Stimulated activated CD4-positive, alpha-beta T cell treated with anti-CD3 and anti-CD28 coated beads, Interleukin-15, amount 100 ng/mL, for 1 hour (primary cell): ENCODE data around the gene RIN2.

Source experiments
- DNase-seq, 2 donors: peaks; one replicate each; pipeline ENCODE4 v3.0.0-alpha.2; 2020; ENCODE audit warnings: low read depth in 1 of 2, low spot score in 1 of 2

Gene RIN2

DNA sequence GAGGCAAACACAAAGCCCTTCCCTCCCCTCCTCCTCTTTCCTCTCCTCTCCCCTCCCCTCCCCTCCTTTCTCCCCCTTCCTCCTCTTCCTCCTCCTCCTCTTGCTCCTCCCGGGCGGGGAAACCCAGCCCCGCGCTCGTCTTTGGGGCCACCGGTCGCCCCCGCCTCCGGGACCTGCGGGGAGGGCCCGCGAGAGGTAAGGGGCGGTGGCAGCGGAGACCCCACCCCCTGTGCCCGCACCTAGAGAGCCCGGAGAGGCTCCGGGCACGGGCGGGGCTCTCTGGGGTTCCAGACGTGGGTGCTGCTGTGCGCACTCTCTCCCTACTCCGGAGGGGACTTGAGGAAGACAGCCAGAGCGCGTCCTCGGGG, at the start of gene RIN2:
RIN2 (plus strand) TSS at position 126 of the 368 bp plus-strand sequence. CDS start 131,344 bp downstream, outside the sequence.
- no peak for DNase-seq

GRCh38 chr20:19709635-19710335, 48.3 kb upstream of the RIN2 start:
- no peak for DNase-seq

DNA sequence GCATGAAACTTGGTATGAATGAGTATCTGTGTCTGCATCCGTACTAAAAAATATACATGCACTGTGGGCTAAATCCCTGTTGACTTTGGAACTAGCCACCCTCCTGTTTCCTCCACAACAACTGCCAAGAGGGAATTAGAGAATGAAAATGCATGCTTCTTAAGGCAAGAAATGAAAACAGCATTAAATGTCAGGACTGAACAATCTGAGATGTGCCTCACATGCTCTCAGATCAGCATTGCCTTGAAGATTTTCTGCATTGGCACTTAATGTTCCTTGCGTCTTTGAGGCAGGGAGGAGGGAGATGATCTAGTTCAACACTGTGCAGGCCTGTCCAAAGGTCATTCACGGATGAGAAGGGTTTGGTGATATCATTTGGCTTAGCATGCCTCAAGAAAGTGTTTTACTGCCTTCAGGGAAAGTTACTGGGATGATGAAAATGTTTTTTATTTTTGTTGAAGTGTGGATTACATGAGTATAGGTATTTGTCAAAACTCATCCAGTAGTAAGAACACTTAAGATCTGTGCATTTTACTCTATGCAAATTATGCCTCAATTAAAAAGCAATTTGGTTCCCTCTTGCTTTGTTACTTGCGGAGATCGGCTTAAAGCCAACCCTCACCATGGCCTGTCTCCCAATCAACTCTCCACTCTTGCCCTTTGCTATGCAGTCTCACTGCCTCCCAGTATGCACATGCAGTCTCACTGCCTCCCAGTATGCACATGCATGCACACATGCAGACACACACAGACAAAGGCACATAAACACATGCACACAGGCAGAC, 47.5 kb upstream of the RIN2 start:
- DNase-seq: no peak

DNA sequence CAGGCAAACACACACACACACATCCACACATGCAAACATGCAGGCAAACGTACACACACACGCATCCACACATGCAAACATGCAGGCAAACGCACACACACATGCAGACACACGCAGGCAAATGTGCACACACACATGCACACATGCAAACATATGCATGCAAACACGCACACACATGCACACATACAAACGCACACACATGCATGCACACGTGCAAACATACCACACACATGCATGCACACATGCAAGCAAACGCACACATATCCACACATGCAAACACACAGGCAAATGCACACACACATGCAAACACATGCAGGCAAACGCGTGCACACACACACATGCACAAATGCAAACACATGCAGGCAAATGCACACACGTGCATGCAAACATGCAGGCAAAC, 46.9 kb upstream of the RIN2 start:
- no peak for DNase-seq

GRCh38 chr20:19712721-19713260, 45.3 kb upstream of the RIN2 start:
- DNase-seq: no peak

DNA sequence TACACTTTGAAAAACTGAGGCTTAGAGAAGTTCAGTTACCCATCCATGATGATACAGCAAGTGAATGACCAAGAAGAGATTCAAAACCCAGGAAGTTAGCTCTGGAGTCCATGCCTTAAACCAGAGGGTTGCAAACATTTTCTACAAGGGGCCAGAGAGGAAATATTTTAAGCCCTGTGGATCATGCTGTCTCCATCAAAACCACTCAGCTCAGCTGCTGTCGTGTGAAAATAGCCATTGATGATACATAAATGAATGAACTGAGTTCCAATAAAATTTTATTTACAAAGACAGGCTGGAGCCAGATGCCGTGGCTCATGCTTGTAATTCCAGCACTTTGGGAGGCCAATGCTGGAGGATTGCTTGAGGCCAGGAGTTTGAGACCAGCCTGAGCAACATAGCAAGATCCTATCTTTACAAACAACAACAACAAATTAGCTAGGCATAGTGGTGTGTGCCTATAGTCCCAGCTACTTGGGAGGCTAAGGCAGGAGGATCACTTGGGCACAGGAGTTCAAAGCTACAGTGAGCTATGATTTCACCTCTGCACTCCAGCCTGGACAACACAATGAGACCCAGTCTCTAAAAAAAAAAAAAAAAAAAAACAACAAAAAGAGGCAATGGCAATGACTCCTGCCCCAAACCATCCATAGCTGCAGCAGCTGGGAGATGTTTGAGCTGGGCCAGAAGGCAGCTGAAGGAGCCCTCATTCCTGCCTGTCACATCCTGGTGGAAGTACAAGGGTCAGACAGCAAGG, 44.1 kb upstream of the RIN2 start:
- no peak for DNase-seq

DNA sequence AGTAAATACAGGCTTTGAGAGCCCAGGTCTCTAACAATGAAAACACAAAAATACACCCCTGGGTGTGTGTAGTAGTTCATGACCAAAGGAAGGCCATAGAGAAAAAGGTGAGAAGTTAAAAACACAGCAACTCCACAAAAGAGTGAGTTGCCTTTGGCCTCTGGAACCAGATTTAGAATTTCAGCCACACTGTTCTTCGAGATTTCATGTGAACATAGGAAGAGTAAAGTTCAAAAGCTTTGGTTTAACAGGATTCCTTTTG, 43.5 kb upstream of the RIN2 start:
- DNase-seq: no peak

GRCh38 chr20:19715986-19716385, 42.1 kb upstream of the RIN2 start:
- no peak for DNase-seq

DNA sequence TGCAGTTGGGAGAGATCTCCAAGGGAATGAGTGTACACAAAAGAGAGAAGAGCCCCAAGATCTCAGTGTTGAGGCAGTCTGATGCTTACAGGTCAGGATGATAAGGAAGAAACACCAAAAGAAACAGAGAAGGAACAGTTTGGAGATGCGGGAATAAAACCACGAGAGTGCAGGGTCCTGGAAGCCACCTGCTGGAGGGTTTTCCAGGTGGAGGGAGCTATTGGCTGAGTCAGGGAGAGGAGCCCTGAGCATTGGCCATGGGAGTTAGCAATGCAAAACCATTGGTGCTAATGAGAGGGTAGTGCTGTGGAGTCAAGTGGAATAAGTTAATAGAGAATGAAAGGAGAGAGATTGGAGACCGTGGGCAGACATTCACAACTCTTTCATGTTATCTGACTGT, 39.2 kb upstream of the RIN2 start:
- DNase-seq: no peak

GRCh38 chr20:19720991-19721390, 37.1 kb upstream of the RIN2 start:
- DNase-seq: no peak

GRCh38 chr20:19723051-19723450, 35.0 kb upstream of the RIN2 start:
- no peak for DNase-seq

DNA sequence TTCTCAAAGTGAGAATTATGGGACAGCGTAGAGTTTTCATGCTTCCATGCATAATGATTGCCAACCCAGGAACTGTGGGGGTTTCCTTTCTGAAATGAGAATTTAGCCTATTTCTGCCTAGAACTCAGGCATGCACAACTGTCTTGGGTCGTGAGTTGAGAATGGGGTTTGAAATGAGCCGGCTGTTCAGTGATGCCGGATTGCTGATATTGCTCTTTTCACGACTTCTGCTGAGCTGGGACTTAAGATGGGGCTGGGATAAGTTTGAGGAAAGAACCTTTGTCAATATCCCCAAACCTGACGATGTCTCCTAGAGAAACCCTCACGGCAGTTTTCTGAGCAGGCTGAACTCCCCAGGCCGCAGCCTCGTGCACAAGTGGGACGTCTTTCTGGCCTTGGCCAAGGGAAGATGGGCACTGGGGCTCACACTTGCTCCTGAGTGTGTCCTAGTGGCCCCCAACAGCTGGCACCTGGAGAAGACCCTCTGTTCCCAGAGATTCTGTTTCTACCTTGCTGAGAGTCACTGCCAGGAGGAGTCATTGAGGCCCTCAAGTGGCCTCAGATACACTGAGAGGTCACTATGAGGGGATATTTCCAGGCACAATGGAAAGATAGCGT, 34.1 kb upstream of the RIN2 start:
- no peak for DNase-seq

GRCh38 chr20:19725373-19725772, 32.7 kb upstream of the RIN2 start:
- no peak for DNase-seq

- no peak for DNase-seq
Observed at GRCh38 chr20:19725814-19726525, 32.1 kb upstream of the RIN2 start.

DNA sequence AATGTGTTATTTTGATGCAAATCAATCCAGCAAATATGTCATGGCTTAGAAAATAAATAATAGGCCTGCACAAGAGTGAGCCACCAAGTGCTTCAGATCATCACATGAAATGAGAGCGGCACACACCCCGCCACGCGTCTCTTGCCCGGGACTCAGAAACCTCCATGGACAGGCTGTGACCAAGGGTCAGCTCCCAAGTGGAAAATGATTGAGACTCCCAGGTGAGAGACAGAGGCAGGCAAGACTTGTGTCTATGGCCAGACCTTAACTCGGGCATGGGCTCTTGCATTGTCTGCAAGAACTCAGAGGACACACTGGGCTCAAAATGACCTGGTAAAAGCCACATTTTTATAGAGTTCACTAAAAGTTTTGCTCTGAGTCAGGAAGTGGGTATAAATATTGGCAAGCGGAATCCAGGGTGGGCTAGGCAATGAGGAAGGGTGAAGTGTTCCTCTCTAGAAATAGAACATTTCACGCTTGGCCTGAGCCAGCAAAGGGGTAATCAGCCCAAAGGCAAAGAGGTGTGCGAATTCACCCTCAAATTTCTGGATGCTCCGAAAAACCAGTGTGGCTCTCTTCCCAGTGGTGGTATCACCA, 30.7 kb upstream of the RIN2 start:
- DNase-seq: no peak

DNA sequence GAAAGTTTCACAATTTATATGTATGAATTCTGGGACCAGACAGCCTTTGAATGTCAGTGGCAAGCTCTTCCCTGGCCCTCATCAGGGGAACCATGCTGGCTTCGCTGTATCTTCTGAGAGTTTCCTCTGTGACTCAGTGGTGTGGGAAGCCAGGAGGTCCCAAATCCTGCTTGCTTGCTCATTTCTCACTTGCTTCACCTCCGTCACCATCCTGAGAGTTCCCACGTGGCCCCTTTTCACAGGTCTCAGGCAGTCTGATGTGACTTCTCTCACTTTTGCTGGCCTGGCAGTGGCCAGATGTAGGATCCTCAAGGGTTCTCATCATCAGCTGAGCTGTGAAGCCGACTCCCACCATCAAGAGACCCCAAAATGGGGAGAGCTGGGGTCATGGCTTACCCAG, 28.4 kb upstream of the RIN2 start:
- DNase-seq: no peak

DNA sequence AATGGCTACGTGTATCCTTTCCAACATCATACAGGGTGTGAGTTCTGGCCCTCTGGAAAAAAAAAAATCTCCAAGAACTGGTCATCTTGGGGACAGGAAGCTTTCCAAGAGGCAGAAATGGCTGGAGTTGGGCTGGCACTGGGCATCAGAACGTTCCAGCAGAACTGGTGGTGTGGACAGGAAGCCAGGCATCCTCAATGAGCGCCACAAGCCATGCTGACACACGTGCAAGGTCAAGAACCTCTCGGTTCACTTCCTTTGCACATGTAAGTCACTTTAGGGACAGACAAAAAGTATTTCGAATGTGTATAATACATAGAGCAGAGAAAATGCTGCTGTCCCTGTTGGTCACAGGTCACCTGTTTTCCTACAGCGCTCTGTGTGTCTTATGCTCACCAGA, 27.4 kb upstream of the RIN2 start:
- DNase-seq: no peak

- no peak for DNase-seq
Observed at GRCh38 chr20:19734811-19735210, 23.2 kb upstream of the RIN2 start.

- no peak for DNase-seq
Observed at GRCh38 chr20:19735446-19735845, 22.6 kb upstream of the RIN2 start.

GRCh38 chr20:19737025-19737424, 21.0 kb upstream of the RIN2 start:
- no peak for DNase-seq

DNA sequence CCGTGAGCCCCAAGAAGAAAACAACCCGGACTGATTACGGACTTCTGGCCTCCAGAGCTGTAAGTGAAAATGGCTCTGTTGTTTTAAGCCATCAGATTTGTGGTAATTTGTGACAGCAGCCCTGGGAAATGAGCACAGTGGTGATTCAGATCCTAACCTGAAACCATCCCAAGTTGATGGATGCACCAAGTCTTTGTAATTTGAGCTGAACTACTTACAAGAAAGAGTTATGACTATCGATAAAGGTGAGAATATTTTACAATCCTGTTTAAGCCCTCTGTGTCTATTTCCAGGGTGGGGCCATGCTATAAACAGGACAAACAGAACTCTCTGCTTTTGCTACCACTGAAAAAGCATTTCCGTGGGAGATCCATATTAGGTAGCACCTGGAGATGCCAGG, 19.1 kb upstream of the RIN2 start:
- no peak for DNase-seq
